GM12878 (cell line): Measurements from ENCODE around the gene HTR2B. TPM values are rescaled to one million over a fixed set of nuclear protein-coding genes. Genes with fewer than 3 reads are reported as not detected.

ENCODE experiments used
- ATAC-seq: fragments of 200-7000 bp; cut with Tn5 transposase; 3 replicates; pipeline ENCODE4 v1.9.1; 2020; ENCODE audit warnings: mild to moderate bottlenecking, moderate library complexity
- BruUV-seq: library from RNA; stranded (reverse); fragments of 400-500 nt; replicated peaks from 2 replicates; lab custom pipeline; 2021; lab: Mats Ljungman, UMichigan
- CTCF ChIA-PET: fragments of 300-600 bp; sonication (Branson Sonifier 250); formaldehyde crosslinking; extraction: SDS; loops from one replicate; lab custom pipeline; 2021; ENCODE audit warnings: inconsistent platforms; lab: Yijun Ruan, JAX
- POLR2A ChIA-PET: fragments of 350-600 bp; formaldehyde crosslinking; extraction: SDS; loops from one replicate; lab custom pipeline; 2021; ENCODE audit warnings: inconsistent platforms; lab: Charles Lee
- RAD21 ChIA-PET: fragments of 300-600 bp; sonication (Branson Sonifier 250); formaldehyde crosslinking; loops from one replicate; lab custom pipeline; 2023; ENCODE audit warnings: antibody characterized with exemption; ENCODE audit not compliant: unreplicated experiment; lab: Charles Lee
- SMC1A ChIA-PET: fragments of 300-600 bp; sonication (Branson Sonifier 250); formaldehyde crosslinking; loops from one replicate; lab custom pipeline; 2023; ENCODE audit not compliant: unreplicated experiment, uncharacterized antibody; lab: Charles Lee
- DNase-seq: peaks from one replicate; pipeline ENCODE4 v3.0.0-alpha.2; 2011; ENCODE audit warnings: low read depth, low spot score
- FAIRE-seq: peaks from 3 replicates; lab custom pipeline; 2011; peaks lifted over from hg19 to GRCh38; lab: Jason Lieb, UNC
- H2AFZ ChIP-seq: 2 replicates; pipeline ENCODE4 v1.6.0; 2011; ENCODE audit warnings: low read depth, low read length, control low read depth; ENCODE audit not compliant: control insufficient read depth
- H3K27ac ChIP-seq: 2 replicates; pipeline ENCODE4 v1.5.1; 2011; ENCODE audit warnings: control low read depth; ENCODE audit not compliant: control insufficient read depth, insufficient read depth
- H3K27me3 ChIP-seq, 2 experiments: replicated peaks in 1 of 2; 2 replicates each; pipeline versions ENCODE4 v1.6.0 to v1.6.1; 2011; ENCODE audit warnings: low read length in 1 of 2; ENCODE audit not compliant: control insufficient read depth in 2 of 2, insufficient read depth in 2 of 2
- H3K36me3 ChIP-seq, 2 experiments: 2 replicates each; pipeline ENCODE4 v1.5.1; 2011; ENCODE audit warnings: low read length in 1 of 2; ENCODE audit not compliant: control insufficient read depth in 2 of 2, insufficient read depth in 2 of 2
- H3K4me1 ChIP-seq: 2 replicates; pipeline ENCODE4 v1.6.1; 2011; ENCODE audit warnings: mild to moderate bottlenecking, low read length, moderate library complexity, mixed read lengths; ENCODE audit not compliant: control insufficient read depth, insufficient read depth
- H3K4me2 ChIP-seq: 2 replicates; pipeline ENCODE4 v1.6.0; 2011; ENCODE audit warnings: control low read depth; ENCODE audit not compliant: control insufficient read depth, insufficient read depth
- H3K4me3 ChIP-seq: fragments of 200-600 bp; sonication (generic); 2 replicates; pipeline ENCODE4 v1.5.1; 2016
- H3K79me2 ChIP-seq: 2 replicates; pipeline ENCODE4 v1.6.0; 2011; ENCODE audit warnings: low read length; ENCODE audit not compliant: control insufficient read depth, insufficient read depth
- H3K9ac ChIP-seq: 2 replicates; pipeline ENCODE4 v1.8.0; 2011; ENCODE audit warnings: low read length, control low read depth, mixed read lengths; ENCODE audit not compliant: control insufficient read depth, insufficient read depth
- H3K9me3 ChIP-seq: replicated peaks from 3 replicates; pipeline ENCODE4 v1.5.1; 2011; ENCODE audit warnings: mild to moderate bottlenecking, low read length; ENCODE audit not compliant: control insufficient read depth, insufficient read depth
- H4K20me1 ChIP-seq: 2 replicates; pipeline ENCODE4 v1.6.0; 2011; ENCODE audit not compliant: control insufficient read depth, insufficient read depth
- CREM ChIP-seq: IDR thresholded peaks from 2 replicates; pipeline ENCODE4 v1.6.1; 2014; ENCODE audit warnings: antibody characterized with exemption, low read depth
- EP300 ChIP-seq, 2 experiments: fragments of 150-350 bp in 1 of 2; IDR thresholded peaks; 2 replicates each; pipeline ENCODE4 v1.6.1; 2011 to 2012; ENCODE audit warnings: low read depth in 2 of 2, low read length in 2 of 2, borderline replicate concordance in 1 of 2, improper control_type of control experiment in 1 of 2, inconsistent platforms in 1 of 2; ENCODE audit not compliant: control insufficient read depth in 1 of 2
- ETV6 ChIP-seq, 2 experiments: fragments of 450-650 bp in 1 of 2; IDR thresholded peaks in 1 of 2; conservative IDR thresholded peaks in 1 of 2; 2 replicates each; pipeline ENCODE4 v1.6.1; 2014; ENCODE audit warnings: antibody characterized with exemption in 1 of 2, borderline replicate concordance in 1 of 2, low read depth in 1 of 2, mild to moderate bottlenecking in 1 of 2, moderate library complexity in 1 of 2
- GATAD2B ChIP-seq: fragments of 450-650 bp; conservative IDR thresholded peaks from 2 replicates; pipeline ENCODE4 v1.6.1; 2017; ENCODE audit warnings: low read depth, mild to moderate bottlenecking, moderate library complexity
- HCFC1 ChIP-seq: fragments of 150-350 bp; IDR thresholded peaks from 2 replicates; pipeline ENCODE4 v1.6.1; 2014; ENCODE audit warnings: low read length
- HDAC6 ChIP-seq: fragments of 200-600 bp; sonication (generic); IDR thresholded peaks from one replicate; pipeline ENCODE4 v1.8.0; 2017; ENCODE audit warnings: antibody characterized with exemption; ENCODE audit not compliant: unreplicated experiment
- KLF5 ChIP-seq: fragments of 450-650 bp; IDR thresholded peaks from 2 replicates; pipeline ENCODE4 v1.6.1; 2014; ENCODE audit warnings: mild to moderate bottlenecking; ENCODE audit not compliant: partially characterized antibody
- MXI1 ChIP-seq: fragments of 150-350 bp; IDR thresholded peaks from 2 replicates; pipeline ENCODE4 v1.6.1; 2011; ENCODE audit warnings: low read depth, mild to moderate bottlenecking, inconsistent platforms, low read length, improper control_type of control experiment
- POLR2A ChIP-seq: IDR thresholded peaks from 2 replicates; pipeline ENCODE4 v1.6.1; 2011; ENCODE audit warnings: low read depth, mild to moderate bottlenecking, low read length
- RAD21 ChIP-seq: IDR thresholded peaks from 2 replicates; pipeline ENCODE4 v1.6.1; 2011; ENCODE audit warnings: mild to moderate bottlenecking, low read depth, low read length, moderate library complexity; ENCODE audit not compliant: insufficient read depth
- REST ChIP-seq: IDR thresholded peaks from 2 replicates; pipeline ENCODE4 v1.6.1; 2012; ENCODE audit warnings: mild to moderate bottlenecking, low read depth, low read length
- RUNX3 ChIP-seq: IDR thresholded peaks from 2 replicates; pipeline ENCODE4 v1.6.1; 2012; ENCODE audit warnings: low read length, inconsistent platforms
- TAF1 ChIP-seq: IDR thresholded peaks from 2 replicates; pipeline ENCODE4 v1.6.1; 2011; ENCODE audit warnings: mild to moderate bottlenecking, low read depth, low read length, borderline replicate concordance
- TCF12 ChIP-seq: IDR thresholded peaks from 2 replicates; pipeline ENCODE4 v1.6.1; 2011; ENCODE audit warnings: low read depth, mild to moderate bottlenecking, low read length
- YY1 ChIP-seq: IDR thresholded peaks from 2 replicates; pipeline ENCODE4 v1.6.1; 2011; ENCODE audit warnings: low read depth, mild to moderate bottlenecking, low read length
- ZNF592 ChIP-seq: fragments of 450-650 bp; IDR thresholded peaks from 2 replicates; pipeline ENCODE4 v1.6.1; 2017; ENCODE audit warnings: mild to moderate bottlenecking, moderate library complexity
- ZSCAN29 ChIP-seq: fragments of 450-650 bp; IDR thresholded peaks from 2 replicates; pipeline ENCODE4 v1.6.1; 2017; ENCODE audit warnings: mild to moderate bottlenecking, moderate library complexity
- WGBS: methylation state at CpG from one replicate; pipeline ENCODE4 v1.1.6; 2016; ENCODE audit warnings: low lambda C conversion rate; ENCODE audit not compliant: insufficient replicate concordance, insufficient coverage; ENCODE audit errors: missing lambda C conversion rate; 5-methylcytosine and 5-hydroxymethylcytosine counted together
- in situ Hi-C: fragments of 300-500 bp; cut with MboI; formaldehyde crosslinking; loops from 9 replicates; pipeline ENCODE4 v1.14.3; 2018; ENCODE audit warnings: mixed read lengths
- intact Hi-C: fragments of 100-400 bp; cut with micrococcal nuclease; formaldehyde crosslinking; loops from one replicate; pipeline ENCODE4 v1.14.2; 2022; ENCODE audit not compliant: unreplicated experiment
- polyA plus RNA-seq, 11 experiments: library from polyadenylated mRNA; depleted of rRNA in 4 of 11; unstranded in 6 of 11; stranded (reverse) in 5 of 11; fragments of >200 nt; fragmentation: Nextera tagmentation in 4 of 11; fragmentation: Illumina TruSeq in 1 of 11; extraction: Ambion mirVana in 4 of 11; extraction: Trizol in 1 of 11; gene quantifications; 1 replicate in 1 of 11; 2 replicates in 10 of 11; pipeline versions ENCODE4 v1.2.1 to v1.2.3, GENCODE V29; 2011 to 2016; ENCODE audit warnings: inconsistent platforms in 2 of 11, missing spikeins in 2 of 11, low read depth in 1 of 11
- total RNA-seq, 4 experiments: library from RNA; depleted of rRNA in 3 of 4; stranded (reverse); fragments of >200 nt in 3 of 4; fragmentation: Illumina TruSeq in 1 of 4; extraction: Trizol in 1 of 4; gene quantifications; 2 replicates each; pipeline versions ENCODE4 v1.2.1 to v1.2.3, GENCODE V29; 2013 to 2021

The HTR2B gene
- total and polyA plus RNA-seq, 10 of the 15 experiments (the other 5 are each of a cell fraction or from before 2014, with no cell fraction given) = 0.03 to 1.2 (median 0.15) TPM

- Histone ChIP-seq H3K4me1 (no peaks in the 10 kb centered on the region), H3K4me2 (no peak overlapping the region), H3K79me2 (peaks cover 1% of the 10 kb centered on the region; the same call in 1 of the 2 replicates), H3K4me3 (no peak overlapping the region), H3K9me3 (no peaks in the 10 kb centered on the region), H3K27ac (no peak overlapping the region), H3K27me3 (no peaks in the 10 kb centered on the region), H4K20me1 (no peaks in the 10 kb centered on the region), H3K9ac (no peak overlapping the region), H2AFZ (no peak overlapping the region), H3K36me3 (peaks cover 0 to 4% of the 10 kb centered on the region in 2 experiments; a peak in 1 of 4 replicates)
- in situ Hi-C loops = no loop called here
- 100% methylated on average over 1 of the region's 1 CpG for WGBS
- ATAC-seq = no peak
- POLR2A ChIA-PET = no interaction called here
- RAD21 ChIA-PET = no interaction called here
- FAIRE-seq = no peak
- no peak for TF ChIP-seq RUNX3
- no peak for TF ChIP-seq KLF5
- TF ChIP-seq MXI1 = no peak
- no peak for TF ChIP-seq YY1
- no peak for TF ChIP-seq ZNF592
- no peak for TF ChIP-seq REST
- no peak for TF ChIP-seq ETV6 (conservative IDR thresholded peaks at IDR 0.05 in 1 of 2, IDR thresholded peaks at IDR 0.05 in 1 of 2; ENCODE audit: borderline replicate concordance in 1 of 2, low read depth in 1 of 2)
- no peak for TF ChIP-seq CREM
- no peak for TF ChIP-seq HDAC6
- no peak for TF ChIP-seq EP300 (IDR thresholded peaks at IDR 0.05; ENCODE audit: borderline replicate concordance in 1 of 2, control insufficient read depth in 1 of 2, low read depth in 2 of 2, low read length in 2 of 2)
- no peak for TF ChIP-seq POLR2A
- TF ChIP-seq RAD21 = no peak
- TF ChIP-seq TAF1 = no peak
- no peak for TF ChIP-seq TCF12
- no peak for TF ChIP-seq GATAD2B
- no peak for TF ChIP-seq HCFC1
- TF ChIP-seq ZSCAN29 = no peak
- DNase-seq = no peak
- intact Hi-C loops = no loop called here
- no TSS peak for BruUV-seq
- SMC1A ChIA-PET = interaction anchor here (1.3 to 2.2 kb wide), 2 partner anchors 10 to 38 kb away, joined by 3 to 8 read pairs; no protein-coding TSS in a partner anchor
- CTCF ChIA-PET = interaction anchor here (1.2 to 1.6 kb wide), 2 partner anchors 8 to 12 kb away, joined by 4 to 5 read pairs; partner anchors contain the start of gene HTR2B
Measured at GRCh38 chr2:231133365-231134099, 8.7 kb upstream of the HTR2B start.
